HepG2 (cell line): ENCODE results near the gene VENTX. TPM values are rescaled to one million over a fixed set of nuclear protein-coding genes. Genes with fewer than 3 reads are reported as not detected.

Experiments
- ATAC-seq: fragments of 200-7000 bp; cut with Tn5 transposase; 3 replicates; pipeline ENCODE4 v1.9.1; 2020; ENCODE audit warnings: mild to moderate bottlenecking, moderate library complexity
- BruUV-seq: library from RNA; stranded (reverse); fragments of 400-500 nt; replicated peaks from 2 replicates; lab custom pipeline; 2021; lab: Mats Ljungman, UMichigan
- CTCF ChIA-PET: fragments of 300-600 bp; formaldehyde crosslinking; extraction: SDS; loops from one replicate; lab custom pipeline; 2021; ENCODE audit warnings: low total read pairs, inconsistent platforms, low intra/inter-chr PET ratio; lab: Yijun Ruan, JAX
- POLR2A ChIA-PET: fragments of 350-600 bp; sonication (Branson Sonifier 250); formaldehyde crosslinking; loops from one replicate; lab custom pipeline; 2020; ENCODE audit warnings: antibody characterized with exemption, inconsistent platforms; lab: Yijun Ruan, JAX
- DNase-seq: peaks from one replicate; pipeline ENCODE4 v3.0.0-alpha.2; 2015; ENCODE audit warnings: low spot score
- FAIRE-seq: peaks from 3 replicates; lab custom pipeline; 2011; peaks lifted over from hg19 to GRCh38; lab: Jason Lieb, UNC
- H2AFZ ChIP-seq: one replicate; pipeline ENCODE4 v1.6.1; 2011; ENCODE audit warnings: low read length, inconsistent platforms
- H3K27ac ChIP-seq: fragments of 300-600 bp; 3 replicates; pipeline ENCODE4 v1.8.0; 2011; ENCODE audit warnings: mixed run types, mild to moderate bottlenecking, mixed read lengths, low read length, inconsistent platforms; ENCODE audit not compliant: insufficient read depth; ENCODE audit errors: extremely low read length
- H3K27me3 ChIP-seq, 2 experiments: fragments of 200-600 bp in 1 of 2; 2 replicates in 1 of 2; 3 replicates in 1 of 2; pipeline versions ENCODE4 v1.6.0 to v1.8.0; 2011; ENCODE audit warnings: low read length in 2 of 2, mild to moderate bottlenecking in 2 of 2, moderate library complexity in 2 of 2, inconsistent platforms in 1 of 2; ENCODE audit not compliant: insufficient read depth in 2 of 2, control insufficient read depth in 1 of 2
- H3K36me3 ChIP-seq, 2 experiments: fragments of 200-600 bp in 1 of 2; replicated peaks in 1 of 2; 2 replicates in 1 of 2; 3 replicates in 1 of 2; pipeline versions ENCODE4 v1.5.1 to v1.8.0; 2011; ENCODE audit warnings: low read length in 2 of 2, inconsistent platforms in 1 of 2; ENCODE audit not compliant: insufficient read depth in 2 of 2, control insufficient read depth in 1 of 2
- H3K4me1 ChIP-seq: 2 replicates; pipeline ENCODE4 v1.5.1; 2012; ENCODE audit warnings: low read length, inconsistent platforms; ENCODE audit not compliant: insufficient read depth
- H3K4me2 ChIP-seq: 2 replicates; pipeline ENCODE4 v1.6.0; 2011; ENCODE audit warnings: low read depth, low read length, inconsistent platforms
- H3K4me3 ChIP-seq, 3 experiments: fragments of 200-600 bp in 1 of 3; sonication (generic), shearing (Covaris generic) in 1 of 3; replicated peaks in 1 of 3; 2 replicates each; pipeline ENCODE4 v1.5.1; 2011 to 2016; ENCODE audit warnings: low read length in 3 of 3, inconsistent platforms in 2 of 3, low read depth in 2 of 3, mild to moderate bottlenecking in 2 of 3, control low read depth in 1 of 3, mixed read lengths in 1 of 3; ENCODE audit not compliant: insufficient read depth in 1 of 3
- H3K79me2 ChIP-seq: one replicate; pipeline ENCODE4 v1.6.1; 2011; ENCODE audit warnings: low read length, inconsistent platforms; ENCODE audit not compliant: insufficient read depth
- H3K9ac ChIP-seq: 2 replicates; pipeline ENCODE4 v1.6.0; 2011; ENCODE audit warnings: mild to moderate bottlenecking, low read depth, low read length, inconsistent platforms; ENCODE audit not compliant: insufficient read depth
- H3K9me3 ChIP-seq: 2 replicates; pipeline ENCODE4 v1.5.1; 2012; ENCODE audit warnings: mild to moderate bottlenecking, low read length
- H4K20me1 ChIP-seq: 2 replicates; pipeline ENCODE4 v1.6.0; 2011; ENCODE audit warnings: inconsistent platforms, mild to moderate bottlenecking, low read length, moderate library complexity; ENCODE audit not compliant: insufficient read depth
- ARNT2 ChIP-seq: sonication (generic); formaldehyde crosslinking; IDR thresholded peaks from 2 replicates; pipeline ENCODE4 v1.8.0; 2022; ENCODE audit warnings: mild to moderate bottlenecking, low read depth, missing genetic modification reagents, moderate library complexity
- DNMT3B ChIP-seq: conservative IDR thresholded peaks from 2 replicates; pipeline ENCODE4 v1.6.1; 2016; ENCODE audit warnings: missing biosample characterization, control low read depth
- FOXP1 ChIP-seq, 2 experiments: fragments of 450-650 bp in 1 of 2; IDR thresholded peaks; 2 replicates each; pipeline ENCODE4 v1.6.1; 2017 to 2018; ENCODE audit warnings: antibody characterized with exemption in 1 of 2
- KDM5A ChIP-seq: fragments of 200-600 bp; sonication (generic); IDR thresholded peaks from 2 replicates; pipeline ENCODE4 v1.7.0; 2018; ENCODE audit warnings: antibody characterized with exemption, mild to moderate bottlenecking, low read length, borderline replicate concordance
- RARG ChIP-seq: sonication (generic); formaldehyde crosslinking; IDR thresholded peaks from 2 replicates; pipeline ENCODE4 v1.4.0; 2020; ENCODE audit warnings: low read depth, mild to moderate bottlenecking, missing genetic modification reagents
- ZKSCAN8 ChIP-seq: IDR thresholded peaks from 2 replicates; pipeline ENCODE4 v1.6.1; 2016; ENCODE audit warnings: borderline replicate concordance, missing genetic modification reagents, missing compliant biosample characterization
- ZNF550 ChIP-seq: sonication (generic); formaldehyde crosslinking; IDR thresholded peaks from 2 replicates; pipeline ENCODE4 v1.4.0; 2020; ENCODE audit warnings: mild to moderate bottlenecking, missing genetic modification reagents, borderline replicate concordance
- WGBS: methylation state at CpG from one replicate; pipeline ENCODE4 v1.1.6; 2017; ENCODE audit warnings: low lambda C conversion rate; 5-methylcytosine and 5-hydroxymethylcytosine counted together
- in situ Hi-C: cut with HindIII; loops from 2 replicates; pipeline ENCODE4 v1.10.0; 2017; ENCODE audit warnings: low pct_unique_long_range_greater_than_20kb; ENCODE audit not compliant: extremely low pct_ligation_motif_present
- intact Hi-C: fragments of 100-400 bp; cut with micrococcal nuclease; formaldehyde crosslinking; loops from one replicate; pipeline ENCODE4 v1.10.0; 2022; ENCODE audit not compliant: unreplicated experiment
- polyA plus RNA-seq, 8 experiments: library from polyadenylated mRNA; depleted of rRNA in 3 of 8; stranded (reverse) in 7 of 8; unstranded in 1 of 8; fragments of >200 nt; fragmentation: Illumina TruSeq in 4 of 8; extraction: Trizol in 4 of 8; gene quantifications; 2 replicates each; pipeline versions ENCODE4 v1.2.1 to v1.2.3, GENCODE V29; 2011 to 2016; ENCODE audit warnings: low read depth in 4 of 8, missing spikeins in 1 of 8, mixed read lengths in 1 of 8; ENCODE audit not compliant: insufficient read depth in 1 of 8
- total RNA-seq, 5 experiments: library from RNA; depleted of rRNA; stranded (reverse); fragments of >200 nt; fragmentation: Illumina TruSeq; extraction: Trizol; gene quantifications; 2 replicates each; pipeline ENCODE4 v1.2.3, GENCODE V29; 2016; ENCODE audit warnings: low read depth in 1 of 5
- TF ChIP-seq, protein P1 (sequence below): IDR thresholded peaks from 2 replicates; pipeline ENCODE4 v1.6.1; 2016; ENCODE audit warnings: missing biosample characterization, missing genetic modification reagents, low read depth

Gene VENTX
- total and polyA plus RNA-seq, 2 of the 13 experiments (the other 11 are each of a cell fraction or from before 2014, with no cell fraction given): not detected

- no peak for TF ChIP-seq FOXP1 (IDR thresholded peaks at IDR 0.05)
- TF ChIP-seq FOXP1 (CRISPR knock-in tag; IDR thresholded peaks at IDR 0.05): no peak
- no peak for TF ChIP-seq DNMT3B (CRISPR knock-in tag)
- TF ChIP-seq ZNF550: no peak
- TF ChIP-seq RARG (CRISPR knock-in tag): no peak
- no peak for TF ChIP-seq KDM5A
- TF ChIP-seq, all 625 proteins: peak for 0
Measured at GRCh38 chr10:133275684-133276092, 38.0 kb downstream of the VENTX start (continued).

- ChIA-PET CTCF (no interaction called here), POLR2A (no interaction called here)
- FAIRE-seq (no peak), ATAC-seq (no peak), DNase-seq (no peak)
- intact Hi-C loops (no loop called here), in situ Hi-C loops (no loop called here)
- Histone ChIP-seq H3K4me1 (peaks cover 23% of the 10 kb centered on the region), H3K9ac (no peak overlapping the region), H3K27me3 (peaks cover 0 to 21% of the 10 kb centered on the region in 2 experiments; a peak in 3 of 5 replicates), H3K9me3 (no peaks in the 10 kb centered on the region), H3K4me3 (no peak overlapping the region), H2AFZ (no peak overlapping the region), H3K79me2 (no peaks in the 10 kb centered on the region), H3K27ac (no peak overlapping the region), H3K36me3 (peaks cover 3 to 11% of the 10 kb centered on the region in 2 experiments; a peak in 2 of 5 replicates), H4K20me1 (peaks cover 7% of the 10 kb centered on the region; the same call in 1 of the 2 replicates), H3K4me2 (no peak overlapping the region)
- 86% methylated on average over 1 of the region's 6 CpGs for WGBS
- TF ChIP-seq ARNT2: no peak
- TF ChIP-seq ZKSCAN8 (CRISPR knock-in tag): no peak
- TF ChIP-seq, protein P1, sequence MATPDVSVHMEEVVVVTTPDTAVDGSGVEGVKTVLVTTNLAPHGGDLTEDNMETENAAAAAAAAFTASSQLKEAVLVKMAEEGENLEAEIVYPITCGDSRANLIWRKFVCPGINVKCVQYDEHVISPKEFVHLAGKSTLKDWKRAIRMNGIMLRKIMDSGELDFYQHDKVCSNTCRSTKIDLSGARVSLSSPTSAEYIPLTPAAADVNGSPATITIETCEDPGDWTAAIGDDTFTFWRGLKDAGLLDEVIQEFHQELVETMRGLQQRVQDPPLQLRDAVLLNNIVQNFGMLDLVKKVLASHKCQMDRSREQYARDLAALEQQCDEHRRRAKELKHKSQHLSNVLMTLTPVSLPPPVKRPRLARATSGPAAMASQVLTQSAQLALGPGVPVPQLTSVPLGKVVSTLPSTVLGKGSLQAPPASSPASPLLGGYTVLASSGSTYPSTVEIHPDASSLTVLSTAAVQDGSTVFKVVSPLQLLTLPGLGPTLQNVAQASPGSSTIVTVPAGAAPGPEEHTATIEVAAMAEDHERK (CRISPR knock-in tag): no peak
- BruUV-seq: no TSS peak
Measured at GRCh38 chr10:133276100-133276434, 38.4 kb downstream of the VENTX start.
